NT2/D1 (cell line): Measurements from ENCODE around the gene EDRF1.

ENCODE experiments used
- SUZ12 ChIP-seq: IDR thresholded peaks from 2 replicates; pipeline ENCODE4 v1.6.1; 2011; ENCODE audit not compliant: insufficient read length, insufficient read depth; ENCODE audit errors: extremely low read depth
- YY1 ChIP-seq: IDR thresholded peaks from 2 replicates; pipeline ENCODE4 v1.6.1; 2011; ENCODE audit not compliant: insufficient read length, insufficient read depth
- ZNF274 ChIP-seq: IDR thresholded peaks from 2 replicates; pipeline ENCODE4 v1.6.1; 2011; ENCODE audit warnings: mild to moderate bottlenecking, low read depth, low read length

GRCh38 chr10:125812128-125812750 lies 92.7 kb downstream of the EDRF1 start:
- TF ChIP-seq SUZ12 (no peak), YY1 (no peak), ZNF274 (no peak)
